Astrocyte (in vitro differentiated cells and primary cell): ENCODE results near the gene TRAPPC2. TPM values are rescaled to one million over a fixed set of nuclear protein-coding genes. Genes with fewer than 3 reads are reported as not detected.
A peak's percentile ranks its signal among the peaks of the same experiment; 100 is the strongest.

Source experiments
- DNase-seq: peaks from one replicate; pipeline ENCODE4 v3.0.0-alpha.2; 2010; ENCODE audit warnings: low read depth
- FAIRE-seq: peaks from 2 replicates; lab custom pipeline; 2011; peaks lifted over from hg19 to GRCh38; lab: Jason Lieb, UNC
- H2AFZ ChIP-seq: 2 replicates; pipeline ENCODE4 v1.6.0; 2012; ENCODE audit warnings: low read depth, low read length, inconsistent platforms
- H3K27ac ChIP-seq: 2 replicates; pipeline ENCODE4 v1.5.1; 2011; ENCODE audit warnings: low read depth, low read length, inconsistent platforms
- H3K27me3 ChIP-seq: 2 replicates; pipeline ENCODE4 v1.6.0; 2011; ENCODE audit warnings: low read length, inconsistent platforms; ENCODE audit not compliant: insufficient read depth
- H3K36me3 ChIP-seq: 2 replicates; pipeline ENCODE4 v1.5.1; 2011; ENCODE audit warnings: low read length, inconsistent platforms; ENCODE audit not compliant: insufficient read depth
- H3K4me1 ChIP-seq: 2 replicates; pipeline ENCODE4 v1.5.1; 2011; ENCODE audit warnings: low read length, inconsistent platforms; ENCODE audit not compliant: insufficient read depth
- H3K4me2 ChIP-seq: 2 replicates; pipeline ENCODE4 v1.6.0; 2012; ENCODE audit warnings: low read length, inconsistent platforms
- H3K4me3 ChIP-seq: 2 replicates; pipeline ENCODE4 v1.5.1; 2011; ENCODE audit warnings: low read depth, mild to moderate bottlenecking, low read length, inconsistent platforms; ENCODE audit not compliant: insufficient read depth
- H3K79me2 ChIP-seq: 2 replicates; pipeline ENCODE4 v1.6.0; 2012; ENCODE audit warnings: mild to moderate bottlenecking, low read length, inconsistent platforms; ENCODE audit not compliant: insufficient read depth
- H3K9ac ChIP-seq: 2 replicates; pipeline ENCODE4 v1.6.0; 2012; ENCODE audit warnings: mild to moderate bottlenecking, low read length, inconsistent platforms
- H3K9me3 ChIP-seq: 2 replicates; pipeline ENCODE4 v1.5.1; 2012; ENCODE audit warnings: low read depth, mild to moderate bottlenecking, low read length, inconsistent platforms; ENCODE audit not compliant: insufficient read depth
- H4K20me1 ChIP-seq: 2 replicates; pipeline ENCODE4 v1.6.0; 2012; ENCODE audit warnings: low read length, inconsistent platforms; ENCODE audit not compliant: insufficient read depth
- H3K27ac Mint-ChIP-seq: one replicate; pipeline ENCODE4 v1.8.0; 2021; ENCODE audit warnings: mild to moderate bottlenecking, mixed read lengths; ENCODE audit not compliant: unreplicated experiment
- H3K27me3 Mint-ChIP-seq: one replicate; pipeline ENCODE4 v1.8.0; 2021; ENCODE audit warnings: low read depth, mixed read lengths; ENCODE audit not compliant: unreplicated experiment
- H3K36me3 Mint-ChIP-seq: one replicate; pipeline ENCODE4 v1.8.0; 2021; ENCODE audit warnings: low read depth, mixed read lengths; ENCODE audit not compliant: unreplicated experiment
- H3K4me1 Mint-ChIP-seq: one replicate; pipeline ENCODE4 v1.8.0; 2021; ENCODE audit warnings: low read depth, mixed read lengths; ENCODE audit not compliant: unreplicated experiment
- H3K4me3 Mint-ChIP-seq: one replicate; pipeline ENCODE4 v1.8.0; 2021; ENCODE audit warnings: mild to moderate bottlenecking, moderate library complexity, mixed read lengths; ENCODE audit not compliant: unreplicated experiment
- H3K9me3 Mint-ChIP-seq: one replicate; pipeline ENCODE4 v1.8.0; 2021; ENCODE audit warnings: mild to moderate bottlenecking, mixed read lengths; ENCODE audit not compliant: unreplicated experiment
- EZH2 ChIP-seq: IDR thresholded peaks from 2 replicates; pipeline ENCODE4 v1.6.1; 2012; ENCODE audit warnings: mild to moderate bottlenecking, low read length, inconsistent platforms; ENCODE audit not compliant: insufficient read depth
- total RNA-seq: library from RNA; stranded (reverse); gene quantifications from 2 replicates; pipeline ENCODE4 v1.2.1, GENCODE V29; 2021
- TF ChIP-seq, protein P1 (sequence below): IDR thresholded peaks from 2 replicates; pipeline ENCODE4 v1.5.1; 2011; ENCODE audit warnings: low read depth, mild to moderate bottlenecking, inconsistent platforms, low read length, moderate library complexity; ENCODE audit not compliant: insufficient read depth

TRAPPC2 gene
- total RNA-seq, 1 donor from 2014 or later, result 17.0 TPM

DNA sequence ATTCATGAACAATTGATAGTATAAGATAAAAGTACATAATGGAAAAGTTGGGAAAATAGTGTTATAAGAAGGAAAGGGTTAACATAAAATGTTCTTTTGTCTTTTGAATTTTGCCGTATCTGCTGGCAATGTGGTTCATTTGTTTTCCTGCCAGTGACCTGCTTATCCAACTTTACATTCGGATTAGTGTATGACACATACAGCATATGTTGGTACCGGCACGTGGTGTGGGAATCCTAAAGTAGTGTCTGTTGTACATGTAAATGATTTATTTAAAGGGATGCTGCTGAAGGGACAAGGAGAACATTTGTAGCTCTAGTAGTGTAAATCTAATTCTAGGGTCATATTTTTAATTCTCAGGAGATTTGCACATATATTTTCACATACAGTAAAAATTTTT lies 34.0 kb downstream of the TRAPPC2 start:
- Mint-ChIP-seq H3K4me1 (peaks cover 15% of the 10 kb centered on the region), H3K36me3 (peaks cover 2% of the 10 kb centered on the region), H3K27me3 (no peaks in the 10 kb centered on the region), H3K27ac (no peak overlapping the region), H3K4me3 (no peak overlapping the region), H3K9me3 (no peaks in the 10 kb centered on the region)
- Histone ChIP-seq H2AFZ (no peak overlapping the region), H3K9me3 (no peaks in the 10 kb centered on the region), H3K4me3 (no peak overlapping the region), H3K79me2 (peaks cover 87% of the 10 kb centered on the region), H3K27me3 (no peaks in the 10 kb centered on the region), H3K4me1 (peaks cover 8% of the 10 kb centered on the region), H4K20me1 (peaks cover 42% of the 10 kb centered on the region), H3K4me2 (no peak overlapping the region), H3K36me3 (no peaks in the 10 kb centered on the region), H3K9ac (no peak overlapping the region), H3K27ac (no peak overlapping the region)
- DNase-seq (no peak), FAIRE-seq (peak; percentile 94)
- no peak for TF ChIP-seq EZH2
- TF ChIP-seq, protein P1, sequence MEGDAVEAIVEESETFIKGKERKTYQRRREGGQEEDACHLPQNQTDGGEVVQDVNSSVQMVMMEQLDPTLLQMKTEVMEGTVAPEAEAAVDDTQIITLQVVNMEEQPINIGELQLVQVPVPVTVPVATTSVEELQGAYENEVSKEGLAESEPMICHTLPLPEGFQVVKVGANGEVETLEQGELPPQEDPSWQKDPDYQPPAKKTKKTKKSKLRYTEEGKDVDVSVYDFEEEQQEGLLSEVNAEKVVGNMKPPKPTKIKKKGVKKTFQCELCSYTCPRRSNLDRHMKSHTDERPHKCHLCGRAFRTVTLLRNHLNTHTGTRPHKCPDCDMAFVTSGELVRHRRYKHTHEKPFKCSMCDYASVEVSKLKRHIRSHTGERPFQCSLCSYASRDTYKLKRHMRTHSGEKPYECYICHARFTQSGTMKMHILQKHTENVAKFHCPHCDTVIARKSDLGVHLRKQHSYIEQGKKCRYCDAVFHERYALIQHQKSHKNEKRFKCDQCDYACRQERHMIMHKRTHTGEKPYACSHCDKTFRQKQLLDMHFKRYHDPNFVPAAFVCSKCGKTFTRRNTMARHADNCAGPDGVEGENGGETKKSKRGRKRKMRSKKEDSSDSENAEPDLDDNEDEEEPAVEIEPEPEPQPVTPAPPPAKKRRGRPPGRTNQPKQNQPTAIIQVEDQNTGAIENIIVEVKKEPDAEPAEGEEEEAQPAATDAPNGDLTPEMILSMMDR, result no peak

DNA sequence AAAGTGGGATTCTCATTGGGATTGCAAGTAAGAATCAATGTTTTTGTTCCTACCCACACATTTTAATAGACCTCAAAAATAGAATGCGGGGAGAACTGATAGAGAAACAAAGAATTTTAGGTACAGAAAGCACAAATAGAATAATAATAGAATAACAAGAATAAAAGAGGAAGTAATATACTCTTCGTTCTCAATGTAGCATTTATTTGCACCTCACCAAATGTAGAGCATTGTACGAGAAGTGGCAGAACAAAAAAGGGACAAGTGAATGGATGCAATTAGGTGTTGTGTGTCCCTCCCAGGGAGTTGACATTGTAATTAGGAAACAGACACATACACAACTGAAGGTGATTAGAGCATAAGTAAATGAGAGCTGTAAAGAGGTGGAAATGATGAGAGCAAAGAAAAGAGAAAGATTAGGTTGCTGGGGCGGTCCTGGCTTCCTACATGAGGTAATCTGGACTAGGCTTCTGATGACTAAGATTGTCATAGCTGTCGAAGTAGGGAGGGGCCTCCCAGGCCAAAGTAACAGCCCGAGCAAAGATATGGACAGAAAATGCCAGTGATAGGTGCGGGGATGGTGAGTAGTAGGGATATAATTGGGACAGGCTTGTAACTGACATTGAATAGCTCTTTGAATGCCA lies 35.1 kb downstream of the TRAPPC2 start:
- H3K9me3 ChIP-seq, result no peaks in the 10 kb centered on the region
- TF ChIP-seq, protein P1, result no peak
- no peak for TF ChIP-seq EZH2
- peaks cover 2% of the 10 kb centered on the region for H3K36me3 Mint-ChIP-seq
- H3K27me3 Mint-ChIP-seq, result no peaks in the 10 kb centered on the region
- H3K4me1 ChIP-seq, result peaks cover 14% of the 10 kb centered on the region
- H3K4me3 Mint-ChIP-seq, result no peak overlapping the region
- no peak overlapping the region for H3K9ac ChIP-seq
- no peaks in the 10 kb centered on the region for H3K9me3 Mint-ChIP-seq
- peaks cover 23% of the 10 kb centered on the region for H3K4me1 Mint-ChIP-seq
- H2AFZ ChIP-seq, result no peak overlapping the region
- H3K4me2 ChIP-seq, result peak overlapping the region; percentile 60
- no peak overlapping the region for H3K27ac Mint-ChIP-seq
- DNase-seq (peak; percentile 20), FAIRE-seq (peak; percentile 74)
- H3K79me2 ChIP-seq, result peaks cover 91% of the 10 kb centered on the region
- H3K27ac ChIP-seq, result no peak overlapping the region
- H3K4me3 ChIP-seq, result no peak overlapping the region
- H4K20me1 ChIP-seq, result peaks cover 51% of the 10 kb centered on the region
- no peaks in the 10 kb centered on the region for H3K36me3 ChIP-seq
- no peaks in the 10 kb centered on the region for H3K27me3 ChIP-seq

DNA sequence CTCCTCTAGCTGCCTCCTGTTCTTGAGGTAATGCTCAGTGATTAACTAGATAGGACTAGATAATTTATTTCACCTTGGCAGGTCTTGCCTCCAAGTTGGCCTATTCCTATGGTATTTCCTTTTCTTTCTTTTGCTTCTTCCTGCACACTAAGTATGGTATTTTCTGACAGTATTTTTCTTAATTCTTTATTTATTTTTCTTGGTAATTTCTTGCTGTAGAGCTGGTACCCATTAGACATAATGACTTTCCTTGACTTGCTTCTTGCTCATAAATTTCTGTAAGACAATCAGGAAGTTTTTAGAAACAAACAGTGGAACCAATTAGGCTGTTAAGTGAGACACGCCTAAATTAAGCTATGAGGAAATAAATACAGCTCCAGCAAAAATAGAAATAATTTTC lies 36.0 kb downstream of the TRAPPC2 start:
- Histone ChIP-seq H3K36me3 (no peaks in the 10 kb centered on the region), H4K20me1 (peaks cover 54% of the 10 kb centered on the region), H3K9me3 (no peaks in the 10 kb centered on the region), H3K4me3 (no peak overlapping the region), H3K4me2 (no peak overlapping the region), H3K4me1 (peaks cover 20% of the 10 kb centered on the region), H3K27me3 (no peaks in the 10 kb centered on the region), H2AFZ (no peak overlapping the region), H3K79me2 (peaks cover 94% of the 10 kb centered on the region), H3K9ac (no peak overlapping the region), H3K27ac (no peak overlapping the region)
- Mint-ChIP-seq H3K27me3 (no peaks in the 10 kb centered on the region), H3K4me3 (no peak overlapping the region), H3K36me3 (no peaks in the 10 kb centered on the region), H3K9me3 (no peaks in the 10 kb centered on the region), H3K4me1 (peaks cover 25% of the 10 kb centered on the region), H3K27ac (no peak overlapping the region)
- no peak for DNase-seq
- peak; percentile 62 for FAIRE-seq
- no peak for TF ChIP-seq EZH2
- TF ChIP-seq, protein P1, result no peak
